Keratinocyte (primary cell): ENCODE results near the gene RGN. TPM values are rescaled to one million over a fixed set of nuclear protein-coding genes. Genes with fewer than 3 reads are reported as not detected.

Experiments
- DNase-seq: peaks from one replicate; pipeline ENCODE4 v3.0.0-alpha.2; 2011; ENCODE audit warnings: low read depth, missing footprints, low spot score
- FAIRE-seq: peaks from 2 replicates; lab custom pipeline; 2011; peaks lifted over from hg19 to GRCh38; lab: Jason Lieb, UNC
- H2AFZ ChIP-seq: 2 replicates; pipeline ENCODE4 v1.6.0; 2012; ENCODE audit warnings: low read length, control low read depth, inconsistent platforms; ENCODE audit not compliant: control insufficient read depth
- H3K27ac ChIP-seq: 2 replicates; pipeline ENCODE4 v1.5.1; 2011; ENCODE audit warnings: low read length; ENCODE audit not compliant: control insufficient read depth, insufficient read depth
- H3K27me3 ChIP-seq: 3 replicates; pipeline ENCODE4 v1.6.0; 2011; ENCODE audit warnings: low read length; ENCODE audit not compliant: control insufficient read depth, insufficient read depth; ENCODE audit errors: extremely low read depth
- H3K36me3 ChIP-seq, 2 experiments: 2 replicates in 1 of 2; 3 replicates in 1 of 2; pipeline ENCODE4 v1.5.1; 2011; ENCODE audit warnings: low read length in 2 of 2, mild to moderate bottlenecking in 1 of 2; ENCODE audit not compliant: control insufficient read depth in 2 of 2, insufficient read depth in 2 of 2; ENCODE audit errors: extremely low read depth in 1 of 2
- H3K4me1 ChIP-seq: 3 replicates; pipeline ENCODE4 v1.5.1; 2011; ENCODE audit warnings: low read length; ENCODE audit not compliant: control insufficient read depth, insufficient read depth; ENCODE audit errors: extremely low read depth
- H3K4me2 ChIP-seq: 3 replicates; pipeline ENCODE4 v1.6.0; 2011; ENCODE audit warnings: low read depth, low read length; ENCODE audit not compliant: control insufficient read depth, insufficient read depth; ENCODE audit errors: extremely low read depth
- H3K4me3 ChIP-seq, 3 experiments: fragments of 200-600 bp in 1 of 3; sonication (generic) in 1 of 3; 2 replicates in 2 of 3; 3 replicates in 1 of 3; pipeline ENCODE4 v1.5.1; 2011 to 2016; ENCODE audit warnings: low read length in 3 of 3, mild to moderate bottlenecking in 3 of 3, control low read depth in 2 of 3, inconsistent platforms in 1 of 3, low read depth in 1 of 3, mixed read lengths in 1 of 3, mixed run types in 1 of 3, moderate library complexity in 1 of 3; ENCODE audit not compliant: control insufficient read depth in 2 of 3, insufficient read depth in 2 of 3; ENCODE audit errors: extremely low read depth in 1 of 3
- H3K79me2 ChIP-seq: 2 replicates; pipeline ENCODE4 v1.6.0; 2012; ENCODE audit warnings: low read length; ENCODE audit not compliant: control insufficient read depth, insufficient read depth
- H3K9ac ChIP-seq: 3 replicates; pipeline ENCODE4 v1.6.0; 2011; ENCODE audit warnings: low read length; ENCODE audit not compliant: control insufficient read depth, insufficient read depth; ENCODE audit errors: extremely low read depth
- H3K9me1 ChIP-seq: 3 replicates; pipeline ENCODE4 v1.6.0; 2011; ENCODE audit warnings: low read length; ENCODE audit not compliant: control insufficient read depth, insufficient read depth; ENCODE audit errors: extremely low read depth
- H3K9me3 ChIP-seq: 2 replicates; pipeline ENCODE4 v1.5.1; 2012; ENCODE audit warnings: low read depth, low read length; ENCODE audit not compliant: control insufficient read depth
- H4K20me1 ChIP-seq: 3 replicates; pipeline ENCODE4 v1.6.0; 2011; ENCODE audit warnings: low read length; ENCODE audit not compliant: control insufficient read depth, insufficient read depth; ENCODE audit errors: extremely low read depth
- EZH2 ChIP-seq: IDR thresholded peaks from one replicate; pipeline ENCODE4 v1.6.1; 2012; ENCODE audit warnings: inconsistent platforms, mild to moderate bottlenecking, low read length, moderate library complexity
- dilution Hi-C: fragments of 300-500 bp; cut with MboI; formaldehyde crosslinking; loops from one replicate; pipeline ENCODE4 v1.7.0; 2020; ENCODE audit warnings: low sequenced_read_pairs; ENCODE audit not compliant: extremely low pct_ligation_motif_present
- polyA plus RNA-seq, 5 experiments: library from polyadenylated mRNA; depleted of rRNA in 3 of 5; stranded (reverse) in 3 of 5; stranded (forward) in 1 of 5; unstranded in 1 of 5; fragments of >200 nt; gene quantifications; 1 replicate in 1 of 5; 2 replicates in 3 of 5; 3 replicates in 1 of 5; pipeline versions ENCODE4 v1.2.1 to v1.2.3, GENCODE V29; 2011 to 2012; ENCODE audit warnings: missing spikeins in 2 of 5, low read depth in 1 of 5, low replicate concordance in 1 of 5
- TF ChIP-seq, protein P1 (sequence below), 3 experiments: IDR thresholded peaks in 1 of 3; conservative IDR thresholded peaks in 1 of 3; optimal IDR thresholded peaks in 1 of 3; 2 replicates in 2 of 3; 3 replicates in 1 of 3; pipeline versions ENCODE3 to v1.5.1; 2011; ENCODE audit warnings: low read length in 3 of 3, mild to moderate bottlenecking in 3 of 3, moderate library complexity in 2 of 3, control low read depth in 1 of 3, inconsistent platforms in 1 of 3; ENCODE audit not compliant: insufficient read depth in 2 of 3; ENCODE audit errors: extremely low read depth in 1 of 3

The RGN gene
- polyA plus RNA-seq, 1 donor (not counting 4 experiments of a cell fraction or from before 2014, with no cell fraction given): not detected

DNA sequence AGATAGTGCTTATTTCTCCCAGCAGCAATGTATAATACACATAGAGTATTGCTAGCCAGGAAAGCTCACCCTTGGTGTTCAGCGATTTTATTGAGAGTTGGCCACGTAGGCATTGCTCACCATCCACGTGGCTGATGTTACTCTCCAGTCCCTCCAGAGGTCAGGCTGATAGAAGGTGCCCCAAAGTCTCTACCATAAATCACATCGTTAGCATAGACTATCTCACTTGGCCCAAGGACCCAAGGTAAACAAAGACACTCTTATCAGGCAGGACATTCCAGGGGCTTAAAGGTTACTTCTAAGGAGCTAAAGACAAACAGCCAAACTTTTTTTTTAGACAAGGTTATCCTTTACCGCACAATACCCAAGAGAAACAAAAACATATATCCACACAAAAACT lies 30.3 kb upstream of the RGN start:
- Histone ChIP-seq H2AFZ (no peak overlapping the region), H3K4me2 (no peak overlapping the region), H3K4me3 (no peak overlapping the region), H3K27me3 (no peaks in the 10 kb centered on the region), H4K20me1 (no peaks in the 10 kb centered on the region), H3K36me3 (no peaks in the 10 kb centered on the region), H3K9me1 (no peaks in the 10 kb centered on the region), H3K27ac (no peak overlapping the region), H3K9ac (no peak overlapping the region), H3K4me1 (no peaks in the 10 kb centered on the region), H3K9me3 (no peaks in the 10 kb centered on the region), H3K79me2 (no peaks in the 10 kb centered on the region)
- TF ChIP-seq, protein P1, sequence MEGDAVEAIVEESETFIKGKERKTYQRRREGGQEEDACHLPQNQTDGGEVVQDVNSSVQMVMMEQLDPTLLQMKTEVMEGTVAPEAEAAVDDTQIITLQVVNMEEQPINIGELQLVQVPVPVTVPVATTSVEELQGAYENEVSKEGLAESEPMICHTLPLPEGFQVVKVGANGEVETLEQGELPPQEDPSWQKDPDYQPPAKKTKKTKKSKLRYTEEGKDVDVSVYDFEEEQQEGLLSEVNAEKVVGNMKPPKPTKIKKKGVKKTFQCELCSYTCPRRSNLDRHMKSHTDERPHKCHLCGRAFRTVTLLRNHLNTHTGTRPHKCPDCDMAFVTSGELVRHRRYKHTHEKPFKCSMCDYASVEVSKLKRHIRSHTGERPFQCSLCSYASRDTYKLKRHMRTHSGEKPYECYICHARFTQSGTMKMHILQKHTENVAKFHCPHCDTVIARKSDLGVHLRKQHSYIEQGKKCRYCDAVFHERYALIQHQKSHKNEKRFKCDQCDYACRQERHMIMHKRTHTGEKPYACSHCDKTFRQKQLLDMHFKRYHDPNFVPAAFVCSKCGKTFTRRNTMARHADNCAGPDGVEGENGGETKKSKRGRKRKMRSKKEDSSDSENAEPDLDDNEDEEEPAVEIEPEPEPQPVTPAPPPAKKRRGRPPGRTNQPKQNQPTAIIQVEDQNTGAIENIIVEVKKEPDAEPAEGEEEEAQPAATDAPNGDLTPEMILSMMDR (optimal IDR thresholded peaks at IDR 0.05 in 1 of 3, IDR thresholded peaks at IDR 0.05 in 1 of 3, conservative IDR thresholded peaks at IDR 0.05 in 1 of 3; ENCODE audit: extremely low read depth in 1 of 3, insufficient read depth in 2 of 3, low read length in 3 of 3): no peak
- no peak for TF ChIP-seq EZH2
- dilution Hi-C loops: no loop called here
- FAIRE-seq (no peak), DNase-seq (no peak)

DNA sequence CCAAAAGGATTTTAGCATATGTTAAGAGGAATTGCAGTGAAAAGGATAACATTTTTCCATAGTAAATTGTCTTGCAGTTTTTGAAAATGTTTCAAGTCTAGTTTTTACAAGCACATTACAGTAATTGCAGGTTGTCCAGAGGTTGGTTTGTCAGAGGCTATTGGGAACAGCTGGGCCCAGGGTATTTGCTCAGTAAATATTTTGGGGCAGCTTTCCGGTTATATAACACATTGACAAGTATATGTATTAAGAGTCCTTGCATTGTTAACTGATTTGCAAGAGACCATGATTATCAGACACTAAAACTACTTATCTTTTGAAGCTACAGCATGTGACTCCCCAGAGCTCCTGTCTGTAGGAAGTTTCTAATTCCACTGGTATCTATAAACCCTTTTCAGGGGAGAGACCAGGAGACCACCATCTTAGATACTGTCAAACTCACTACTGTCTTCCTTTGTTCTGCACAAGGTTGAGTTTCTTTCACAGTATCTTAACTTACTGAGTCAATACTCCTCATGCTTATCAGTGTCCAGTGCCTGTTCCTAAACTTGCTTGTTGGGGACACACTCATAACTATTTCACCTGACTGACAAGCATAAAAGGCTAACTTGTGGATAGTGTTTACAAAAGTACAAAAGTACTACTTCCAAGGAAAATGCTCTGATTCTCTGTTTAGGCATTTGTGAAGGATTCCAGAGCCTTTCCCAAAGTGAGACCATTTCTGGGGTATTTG lies 18.9 kb upstream of the RGN start:
- no peak for TF ChIP-seq EZH2
- TF ChIP-seq, protein P1 (optimal IDR thresholded peaks at IDR 0.05 in 1 of 3, IDR thresholded peaks at IDR 0.05 in 1 of 3, conservative IDR thresholded peaks at IDR 0.05 in 1 of 3; ENCODE audit: extremely low read depth in 1 of 3, insufficient read depth in 2 of 3, low read length in 3 of 3): no peak
- H3K4me2 ChIP-seq: no peak overlapping the region
- no peaks in the 10 kb centered on the region for H3K79me2 ChIP-seq
- no peaks in the 10 kb centered on the region for H3K4me1 ChIP-seq
- no peak overlapping the region for H3K27ac ChIP-seq
- DNase-seq (no peak), FAIRE-seq (no peak)
- no peak overlapping the region for H3K4me3 ChIP-seq
- H3K9ac ChIP-seq: no peak overlapping the region
- no peak overlapping the region for H2AFZ ChIP-seq
- H3K9me3 ChIP-seq: no peaks in the 10 kb centered on the region
- dilution Hi-C loops: no loop called here
- H3K36me3 ChIP-seq: peaks cover 3 to 7% of the 10 kb centered on the region in 2 experiments
- no peaks in the 10 kb centered on the region for H3K9me1 ChIP-seq
- H3K27me3 ChIP-seq: no peaks in the 10 kb centered on the region
- no peaks in the 10 kb centered on the region for H4K20me1 ChIP-seq
